ENCODE results near the gene COL8A1. TPM values are rescaled to one million over a fixed set of nuclear protein-coding genes. Genes with fewer than 3 reads are reported as not detected.

COL8A1 gene
- total RNA-seq, 6 experiments from 2014 or later = 0.56 to 1.5 (median 0.79) TPM

- DNase-seq = no peak
- no peaks in the 10 kb centered on the region for H3K4me1 ChIP-seq
- no peaks in the 10 kb centered on the region for H3K27me3 ChIP-seq
- H3K27ac ChIP-seq = no peak overlapping the region
- TF ChIP-seq POLR2A (IDR thresholded peaks at IDR 0.05) = no peak
- TF ChIP-seq, protein P1, sequence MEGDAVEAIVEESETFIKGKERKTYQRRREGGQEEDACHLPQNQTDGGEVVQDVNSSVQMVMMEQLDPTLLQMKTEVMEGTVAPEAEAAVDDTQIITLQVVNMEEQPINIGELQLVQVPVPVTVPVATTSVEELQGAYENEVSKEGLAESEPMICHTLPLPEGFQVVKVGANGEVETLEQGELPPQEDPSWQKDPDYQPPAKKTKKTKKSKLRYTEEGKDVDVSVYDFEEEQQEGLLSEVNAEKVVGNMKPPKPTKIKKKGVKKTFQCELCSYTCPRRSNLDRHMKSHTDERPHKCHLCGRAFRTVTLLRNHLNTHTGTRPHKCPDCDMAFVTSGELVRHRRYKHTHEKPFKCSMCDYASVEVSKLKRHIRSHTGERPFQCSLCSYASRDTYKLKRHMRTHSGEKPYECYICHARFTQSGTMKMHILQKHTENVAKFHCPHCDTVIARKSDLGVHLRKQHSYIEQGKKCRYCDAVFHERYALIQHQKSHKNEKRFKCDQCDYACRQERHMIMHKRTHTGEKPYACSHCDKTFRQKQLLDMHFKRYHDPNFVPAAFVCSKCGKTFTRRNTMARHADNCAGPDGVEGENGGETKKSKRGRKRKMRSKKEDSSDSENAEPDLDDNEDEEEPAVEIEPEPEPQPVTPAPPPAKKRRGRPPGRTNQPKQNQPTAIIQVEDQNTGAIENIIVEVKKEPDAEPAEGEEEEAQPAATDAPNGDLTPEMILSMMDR (IDR thresholded peaks at IDR 0.05) = no peak
- WGBS (ENCODE audit: insufficient coverage, low coverage, low lambda C conversion rate, missing lambda C conversion rate) = 59% methylated on average over 7 of the region's 7 CpGs
- ATAC-seq = no peak
- intact Hi-C loops (cut with DNase I) = no loop called here
- no peak overlapping the region for H3K4me3 ChIP-seq
- H3K36me3 ChIP-seq = no peaks in the 10 kb centered on the region
- no peaks in the 10 kb centered on the region for H3K9me3 ChIP-seq
Measured at GRCh38 chr3:99702953-99703943, 64.9 kb downstream of the COL8A1 start.

- intact Hi-C loops (cut with DNase I) = no loop called here
- no peak for TF ChIP-seq POLR2A (IDR thresholded peaks at IDR 0.05)
- TF ChIP-seq, protein P1 (IDR thresholded peaks at IDR 0.05) = no peak
- H3K9me3 ChIP-seq = no peaks in the 10 kb centered on the region
- WGBS (ENCODE audit: insufficient coverage, low coverage, low lambda C conversion rate, missing lambda C conversion rate) = 23% methylated on average over 2 of the region's 2 CpGs
- H3K4me3 ChIP-seq = no peak overlapping the region
- H3K36me3 ChIP-seq = no peaks in the 10 kb centered on the region
- ATAC-seq (no peak), DNase-seq (no peak)
- H3K27ac ChIP-seq = no peak overlapping the region
- H3K4me1 ChIP-seq = no peaks in the 10 kb centered on the region
- no peaks in the 10 kb centered on the region for H3K27me3 ChIP-seq
Measured at GRCh38 chr3:99704417-99704816, 66.0 kb downstream of the COL8A1 start.

- H3K4me3 ChIP-seq = no peak overlapping the region
- H3K36me3 ChIP-seq = no peaks in the 10 kb centered on the region
- intact Hi-C loops (cut with DNase I) = no loop called here
- TF ChIP-seq POLR2A (IDR thresholded peaks at IDR 0.05) = no peak
- TF ChIP-seq, protein P1 (IDR thresholded peaks at IDR 0.05) = no peak
- H3K4me1 ChIP-seq = no peaks in the 10 kb centered on the region
- no peak for ATAC-seq
- no peaks in the 10 kb centered on the region for H3K27me3 ChIP-seq
- H3K27ac ChIP-seq = no peak overlapping the region
- no peaks in the 10 kb centered on the region for H3K9me3 ChIP-seq
- no peak for DNase-seq
- 67% methylated on average over 1 of the region's 1 CpG for WGBS (ENCODE audit: insufficient coverage, low coverage, low lambda C conversion rate, missing lambda C conversion rate)
Measured at GRCh38 chr3:99706410-99706809, 68.0 kb downstream of the COL8A1 start.

DNA sequence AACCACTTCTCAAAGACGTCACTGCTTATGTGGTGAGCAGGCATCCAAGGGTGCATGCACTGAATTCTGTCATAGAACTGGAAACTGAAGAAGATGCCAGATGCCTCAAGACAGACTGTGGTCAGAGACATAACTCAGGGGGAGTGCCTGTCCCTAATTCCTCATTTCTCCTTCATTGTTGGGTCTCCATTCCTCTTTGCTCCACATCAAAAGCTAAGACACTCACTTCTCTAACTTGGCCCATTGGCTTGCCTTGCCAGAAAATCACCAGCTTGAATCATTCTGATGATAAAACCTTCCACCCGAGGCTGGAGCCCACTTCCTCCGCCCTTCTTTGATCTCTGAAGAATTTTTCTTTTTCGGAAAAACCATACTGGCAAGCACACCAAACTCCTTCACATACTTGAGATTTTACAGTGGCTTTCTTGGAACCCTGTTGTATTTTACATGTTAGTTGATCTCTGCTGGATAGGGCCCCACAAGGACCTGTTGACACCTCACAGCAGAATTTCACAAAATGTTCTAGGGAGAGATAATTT, 69.9 kb downstream of the COL8A1 start:
- Histone ChIP-seq H3K4me1 (no peaks in the 10 kb centered on the region), H3K27me3 (no peaks in the 10 kb centered on the region), H3K9me3 (no peaks in the 10 kb centered on the region), H3K4me3 (no peak overlapping the region), H3K27ac (no peak overlapping the region), H3K36me3 (no peaks in the 10 kb centered on the region)
- 56% methylated on average over 4 of the region's 4 CpGs for WGBS (ENCODE audit: insufficient coverage, low coverage, low lambda C conversion rate, missing lambda C conversion rate)
- intact Hi-C loops (cut with DNase I) = no loop called here
- TF ChIP-seq, protein P1 (IDR thresholded peaks at IDR 0.05) = no peak
- no peak for TF ChIP-seq POLR2A (IDR thresholded peaks at IDR 0.05)
- ATAC-seq (no peak), DNase-seq (no peak)
